Muscle layer of duodenum (tissue), 2 donors: ENCODE results near the gene NR3C2.

Experiments used
- H3K27ac ChIP-seq: one replicate; pipeline ENCODE4 v1.7.0; 2013; ENCODE audit warnings: mild to moderate bottlenecking, low read length
- H3K27me3 ChIP-seq: one replicate; pipeline ENCODE4 v1.7.0; 2013; ENCODE audit warnings: low read depth, mild to moderate bottlenecking, control low read depth, low read length
- H3K36me3 ChIP-seq, 2 donors: one replicate each; pipeline ENCODE4 v1.7.0; 2013; ENCODE audit warnings: low read length in 2 of 2, control low read depth in 1 of 2, mild to moderate bottlenecking in 1 of 2; ENCODE audit not compliant: insufficient read depth in 2 of 2, control insufficient read depth in 1 of 2
- H3K4me1 ChIP-seq, 2 donors: one replicate each; pipeline ENCODE4 v1.7.0; 2013; ENCODE audit warnings: low read length in 2 of 2, mild to moderate bottlenecking in 2 of 2, control low read depth in 1 of 2, moderate library complexity in 1 of 2; ENCODE audit not compliant: insufficient read depth in 2 of 2, control insufficient read depth in 1 of 2
- H3K4me3 ChIP-seq, 2 donors: one replicate each; pipeline ENCODE4 v1.7.0; 2013; ENCODE audit warnings: low read length in 2 of 2, low read depth in 1 of 2, mild to moderate bottlenecking in 1 of 2
- H3K9me3 ChIP-seq, 2 donors: one replicate each; pipeline ENCODE4 v1.7.0; 2013; ENCODE audit warnings: low read length in 2 of 2, control low read depth in 1 of 2, mild to moderate bottlenecking in 1 of 2; ENCODE audit not compliant: control insufficient read depth in 1 of 2
- donor health status: healthy.

The NR3C2 gene

DNA sequence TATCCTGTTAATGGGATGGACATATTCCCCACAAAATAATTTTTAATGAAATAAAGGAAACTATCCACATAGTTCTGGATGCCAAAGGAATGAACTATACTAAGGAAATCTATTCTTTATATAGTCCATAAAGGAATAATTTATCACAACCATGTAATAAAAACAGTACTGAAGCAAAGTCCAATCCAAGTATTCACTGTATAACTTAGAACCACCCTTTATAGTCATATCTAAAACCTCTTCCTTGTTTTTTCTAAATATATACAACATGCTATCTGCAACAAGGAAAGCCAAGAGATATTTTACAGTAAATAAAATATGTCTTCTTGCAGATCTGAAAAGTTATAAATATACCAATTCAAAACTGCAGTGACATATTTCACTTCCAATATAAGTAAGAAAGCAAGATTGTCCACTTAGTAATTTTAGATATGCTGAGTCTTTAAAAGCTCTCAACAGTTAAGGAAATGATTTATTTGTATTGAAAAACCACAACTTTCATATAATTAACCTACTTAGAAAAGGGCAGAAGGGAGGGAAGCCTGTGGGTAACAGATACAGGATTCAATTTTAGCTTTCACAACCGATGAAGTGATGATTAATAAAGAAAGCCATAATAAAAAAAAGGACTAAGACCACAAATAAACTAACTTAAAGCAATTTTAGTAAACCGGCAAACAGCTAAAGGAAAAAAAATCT, 8.0 kb downstream of the NR3C2 start:
- H3K27me3 ChIP-seq, result no peaks in the 10 kb centered on the region
- peak overlapping the region in 1 of 2 donors; percentile 27 for H3K4me3 ChIP-seq
- H3K4me1 ChIP-seq, result peaks cover 10 to 39% of the 10 kb centered on the region in 2 donors
- peak overlapping the region; percentile 18 for H3K27ac ChIP-seq
- H3K36me3 ChIP-seq, result no peaks in the 10 kb centered on the region
- H3K9me3 ChIP-seq, result no peaks in the 10 kb centered on the region

GRCh38 chr4:148431401-148431800, 10.8 kb downstream of the NR3C2 start:
- H3K4me3 ChIP-seq, result no peak overlapping the region
- no peaks in the 10 kb centered on the region for H3K9me3 ChIP-seq
- peaks cover 10 to 27% of the 10 kb centered on the region in 2 donors for H3K4me1 ChIP-seq
- no peaks in the 10 kb centered on the region for H3K27me3 ChIP-seq
- H3K36me3 ChIP-seq, result no peaks in the 10 kb centered on the region
- H3K27ac ChIP-seq, result no peak overlapping the region

GRCh38 chr4:148430854-148431253, 11.4 kb downstream of the NR3C2 start:
- no peak overlapping the region for H3K27ac ChIP-seq
- H3K4me1 ChIP-seq, result peaks cover 8 to 27% of the 10 kb centered on the region in 2 donors
- no peaks in the 10 kb centered on the region for H3K27me3 ChIP-seq
- no peak overlapping the region for H3K4me3 ChIP-seq
- no peaks in the 10 kb centered on the region for H3K9me3 ChIP-seq
- H3K36me3 ChIP-seq, result no peaks in the 10 kb centered on the region

DNA sequence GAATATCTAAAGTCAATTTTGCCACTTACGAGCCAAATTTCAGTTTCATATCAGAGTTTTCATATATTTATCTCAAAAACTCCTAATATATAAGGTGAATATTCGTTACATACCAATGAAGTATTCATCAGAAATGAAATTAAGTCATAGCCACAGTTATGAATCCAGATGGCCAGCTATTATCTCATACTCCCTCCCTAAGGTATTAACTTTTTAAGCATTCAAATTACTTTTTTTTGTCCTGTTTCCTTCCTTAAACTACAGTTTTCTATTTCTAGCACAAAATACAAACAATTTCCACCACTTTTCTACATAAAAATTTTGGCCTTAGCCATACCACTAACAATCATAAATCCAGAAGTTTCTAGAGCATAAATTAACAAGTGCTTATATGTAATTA, 13.0 kb downstream of the NR3C2 start:
- no peak overlapping the region for H3K27ac ChIP-seq
- no peaks in the 10 kb centered on the region for H3K36me3 ChIP-seq
- H3K9me3 ChIP-seq, result no peaks in the 10 kb centered on the region
- no peaks in the 10 kb centered on the region for H3K27me3 ChIP-seq
- H3K4me1 ChIP-seq, result peaks cover 3 to 12% of the 10 kb centered on the region in 2 donors
- no peak overlapping the region for H3K4me3 ChIP-seq

DNA sequence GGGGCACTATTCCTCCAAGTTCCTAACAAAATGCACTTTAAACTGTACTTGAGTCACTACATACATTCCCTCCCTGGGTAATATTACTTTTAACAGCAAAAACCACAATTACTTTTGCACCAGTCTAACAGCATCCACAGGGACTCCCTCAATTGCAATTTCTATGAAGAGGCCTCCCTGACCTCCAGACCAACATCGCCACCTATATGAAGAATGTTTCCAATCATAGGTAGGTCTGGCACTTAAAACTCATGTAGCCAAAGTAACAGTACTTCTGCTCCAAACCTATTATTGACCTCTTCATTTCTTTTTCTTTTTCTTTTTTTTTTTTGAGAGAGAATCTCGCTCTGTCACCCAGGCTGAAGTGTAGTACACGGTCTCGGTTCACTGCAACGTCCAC, 15.6 kb downstream of the NR3C2 start:
- H3K27ac ChIP-seq, result no peak overlapping the region
- no peaks in the 10 kb centered on the region for H3K36me3 ChIP-seq
- no peaks in the 10 kb centered on the region for H3K9me3 ChIP-seq
- no peak overlapping the region for H3K4me3 ChIP-seq
- H3K4me1 ChIP-seq, result peaks cover 0 to 5% of the 10 kb centered on the region in 2 donors
- H3K27me3 ChIP-seq, result no peaks in the 10 kb centered on the region

GRCh38 chr4:148425327-148426110, 16.7 kb downstream of the NR3C2 start:
- no peak overlapping the region for H3K4me3 ChIP-seq
- H3K27me3 ChIP-seq, result no peaks in the 10 kb centered on the region
- H3K4me1 ChIP-seq, result peaks cover 0 to 1% of the 10 kb centered on the region in 2 donors
- H3K36me3 ChIP-seq, result no peaks in the 10 kb centered on the region
- H3K9me3 ChIP-seq, result no peaks in the 10 kb centered on the region
- H3K27ac ChIP-seq, result no peak overlapping the region

DNA sequence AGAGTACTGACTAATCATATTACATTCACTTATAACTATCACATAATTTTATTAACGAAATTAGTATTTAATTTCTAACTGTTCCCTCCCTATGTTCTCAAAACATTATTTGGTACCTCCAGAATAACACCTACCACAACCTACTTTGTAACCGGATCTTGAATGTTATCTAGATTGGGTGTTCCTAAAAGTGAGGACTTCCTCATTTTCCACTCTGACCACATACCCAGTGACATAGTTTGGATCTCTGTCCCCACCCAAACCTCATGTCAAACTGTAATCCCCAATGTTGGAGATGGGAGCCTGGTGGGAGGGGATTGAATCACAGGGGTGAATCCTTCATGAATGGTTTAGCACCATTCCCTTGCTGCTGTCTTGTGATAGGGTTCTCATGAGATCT, 21.8 kb downstream of the NR3C2 start:
- Histone ChIP-seq H3K27me3 (no peaks in the 10 kb centered on the region), H3K4me1 (no peaks in the 10 kb centered on the region), H3K4me3 (no peak overlapping the region), H3K9me3 (no peaks in the 10 kb centered on the region), H3K27ac (no peak overlapping the region), H3K36me3 (no peaks in the 10 kb centered on the region)

GRCh38 chr4:148415500-148415899, 26.7 kb downstream of the NR3C2 start:
- no peaks in the 10 kb centered on the region for H3K27me3 ChIP-seq
- peaks cover 0 to 4% of the 10 kb centered on the region in 2 donors for H3K4me1 ChIP-seq
- no peaks in the 10 kb centered on the region for H3K36me3 ChIP-seq
- no peak overlapping the region for H3K4me3 ChIP-seq
- no peak overlapping the region for H3K27ac ChIP-seq
- no peaks in the 10 kb centered on the region for H3K9me3 ChIP-seq

DNA sequence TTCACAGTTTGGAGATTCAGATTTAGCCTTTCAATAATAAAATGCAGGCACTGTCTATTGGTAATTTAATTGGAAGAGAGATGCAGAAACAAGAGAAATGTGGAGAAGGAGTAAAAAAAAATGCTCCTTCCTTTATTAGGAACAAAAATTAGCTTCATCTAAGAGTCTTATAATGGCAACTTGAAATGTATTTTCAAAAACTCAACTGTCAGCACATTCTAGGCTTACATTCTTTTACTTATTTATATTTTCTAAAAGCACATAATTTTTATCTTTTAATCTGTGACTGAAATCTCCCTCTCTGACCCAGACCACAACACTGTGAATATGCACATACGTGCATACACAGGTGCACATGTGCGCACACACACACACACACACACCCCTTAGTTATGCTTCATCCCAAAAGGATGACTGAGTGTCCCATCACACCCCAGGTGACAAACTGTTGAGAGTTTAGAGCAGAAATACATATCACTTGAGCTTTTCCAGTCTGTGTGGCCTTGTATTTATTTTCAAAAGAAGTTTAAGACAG, 29.7 kb downstream of the NR3C2 start:
- Histone ChIP-seq H3K4me3 (no peak overlapping the region), H3K27ac (no peak overlapping the region), H3K27me3 (no peaks in the 10 kb centered on the region), H3K4me1 (peaks cover 0 to 4% of the 10 kb centered on the region in 2 donors), H3K9me3 (no peaks in the 10 kb centered on the region), H3K36me3 (no peaks in the 10 kb centered on the region)

DNA sequence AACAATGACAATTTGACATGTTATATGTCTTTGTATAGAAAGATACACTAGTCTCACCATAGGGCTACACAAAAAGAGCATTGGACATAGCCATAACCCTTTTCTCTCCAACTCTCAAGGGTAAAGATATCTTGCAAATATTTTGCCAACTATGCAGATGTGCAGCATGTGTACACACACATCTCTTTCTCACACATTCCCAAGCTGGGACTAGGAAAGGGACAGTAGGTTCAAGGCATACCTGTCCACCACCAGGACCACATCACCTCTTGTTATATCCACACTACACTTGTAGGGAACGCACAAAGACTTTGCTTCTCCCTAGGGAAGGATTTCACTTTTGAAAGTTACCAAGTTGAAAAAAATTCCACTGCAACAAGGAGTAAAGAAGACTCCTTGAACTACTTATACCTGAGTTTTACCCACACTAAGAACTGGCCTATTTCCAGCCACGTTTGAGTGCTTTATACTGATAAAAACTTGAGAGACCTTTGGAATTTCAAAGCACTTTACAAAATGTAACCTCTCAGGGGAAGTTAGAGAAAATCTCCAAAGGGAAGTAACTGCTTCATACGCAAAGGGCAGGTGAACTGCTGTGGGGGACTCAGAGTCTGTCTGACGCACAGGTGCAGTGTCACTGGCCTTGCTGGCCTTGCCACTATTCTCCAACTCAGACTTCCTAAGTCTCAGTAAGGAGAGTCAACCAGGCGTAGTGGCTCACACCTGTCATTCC, 36.9 kb downstream of the NR3C2 start:
- Histone ChIP-seq H3K4me3 (no peak overlapping the region), H3K4me1 (no peaks in the 10 kb centered on the region), H3K9me3 (no peaks in the 10 kb centered on the region), H3K27ac (no peak overlapping the region), H3K36me3 (peaks cover 0 to 7% of the 10 kb centered on the region in 2 donors), H3K27me3 (no peaks in the 10 kb centered on the region)

DNA sequence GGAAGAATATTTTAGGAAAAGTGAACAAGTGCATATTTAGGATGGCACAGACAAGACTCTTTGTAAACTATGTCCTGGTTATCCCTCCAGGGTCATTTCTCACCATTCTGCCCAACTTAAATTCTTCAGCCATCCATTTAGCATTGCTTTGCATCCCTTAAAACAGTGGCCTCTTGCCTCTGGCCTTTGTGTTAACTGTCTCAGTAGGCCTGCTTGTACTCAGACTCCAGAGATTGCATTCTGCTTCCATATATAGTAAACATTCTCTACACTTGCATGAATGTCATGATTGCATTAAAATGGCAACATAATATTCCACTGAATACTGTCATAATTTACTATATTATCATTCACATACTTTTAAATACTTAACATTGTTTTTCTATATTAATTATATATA, 43.2 kb downstream of the NR3C2 start:
- no peak overlapping the region for H3K4me3 ChIP-seq
- H3K27ac ChIP-seq, result no peak overlapping the region
- no peaks in the 10 kb centered on the region for H3K27me3 ChIP-seq
- H3K9me3 ChIP-seq, result no peaks in the 10 kb centered on the region
- no peaks in the 10 kb centered on the region for H3K36me3 ChIP-seq
- H3K4me1 ChIP-seq, result peaks cover 4 to 10% of the 10 kb centered on the region in 2 donors
